ENCODE results near the gene MTSS2. TPM values are rescaled to one million over a fixed set of nuclear protein-coding genes. Genes with fewer than 3 reads are reported as not detected.

The MTSS2 gene
- polyA plus RNA-seq, 1 of the 3 experiments (the other 2 are of a cell fraction): 54.1 TPM

DNA sequence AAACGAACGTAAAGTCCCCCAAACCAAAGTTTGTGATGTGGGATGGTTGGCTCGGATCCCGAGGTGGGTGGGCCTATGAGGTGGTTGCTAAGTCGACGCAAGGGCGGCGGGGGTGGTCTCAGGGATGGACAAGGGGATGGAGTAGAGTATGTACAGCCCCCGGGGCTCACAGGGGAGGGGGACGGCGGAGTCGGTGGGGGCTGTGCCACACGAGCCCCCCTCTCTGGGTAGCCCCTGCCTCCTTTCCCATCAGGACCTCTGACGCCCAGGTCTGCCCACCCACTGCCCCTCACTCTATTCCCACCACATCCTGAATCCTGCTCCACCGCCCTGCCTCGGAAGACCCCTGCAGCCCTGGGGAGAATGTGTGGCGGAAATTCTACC is 24.3 kb downstream of the MTSS2 start:
- H3K9ac ChIP-seq: no peak overlapping the region
- no peaks in the 10 kb centered on the region for H3K9me3 ChIP-seq
- no peaks in the 10 kb centered on the region for H3F3A ChIP-seq (replicated peaks; ENCODE audit: insufficient read depth)
- peaks cover 13% of the 10 kb centered on the region for H4K20me1 ChIP-seq (ENCODE audit: insufficient read depth)
- H2AFZ ChIP-seq (ENCODE audit: low read depth): no peak overlapping the region
- peak; percentile 44 for DNase-seq
- 89% methylated on average over 17 of the region's 17 CpGs for WGBS (ENCODE audit: low lambda C conversion rate)
- TF ChIP-seq NRF1 (IDR thresholded peaks at IDR 0.05; ENCODE audit: low read depth, low read length): no peak
- TF ChIP-seq, protein P1, sequence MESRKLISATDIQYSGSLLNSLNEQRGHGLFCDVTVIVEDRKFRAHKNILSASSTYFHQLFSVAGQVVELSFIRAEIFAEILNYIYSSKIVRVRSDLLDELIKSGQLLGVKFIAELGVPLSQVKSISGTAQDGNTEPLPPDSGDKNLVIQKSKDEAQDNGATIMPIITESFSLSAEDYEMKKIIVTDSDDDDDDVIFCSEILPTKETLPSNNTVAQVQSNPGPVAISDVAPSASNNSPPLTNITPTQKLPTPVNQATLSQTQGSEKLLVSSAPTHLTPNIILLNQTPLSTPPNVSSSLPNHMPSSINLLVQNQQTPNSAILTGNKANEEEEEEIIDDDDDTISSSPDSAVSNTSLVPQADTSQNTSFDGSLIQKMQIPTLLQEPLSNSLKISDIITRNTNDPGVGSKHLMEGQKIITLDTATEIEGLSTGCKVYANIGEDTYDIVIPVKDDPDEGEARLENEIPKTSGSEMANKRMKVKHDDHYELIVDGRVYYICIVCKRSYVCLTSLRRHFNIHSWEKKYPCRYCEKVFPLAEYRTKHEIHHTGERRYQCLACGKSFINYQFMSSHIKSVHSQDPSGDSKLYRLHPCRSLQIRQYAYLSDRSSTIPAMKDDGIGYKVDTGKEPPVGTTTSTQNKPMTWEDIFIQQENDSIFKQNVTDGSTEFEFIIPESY (IDR thresholded peaks at IDR 0.05; ENCODE audit: borderline replicate concordance, low read depth): no peak
- no peak for TF ChIP-seq ELF1 (IDR thresholded peaks at IDR 0.05)
- TF ChIP-seq TAF1 (IDR thresholded peaks at IDR 0.05; ENCODE audit: borderline replicate concordance, low read depth, low read length): no peak
- TF ChIP-seq, protein P2, sequence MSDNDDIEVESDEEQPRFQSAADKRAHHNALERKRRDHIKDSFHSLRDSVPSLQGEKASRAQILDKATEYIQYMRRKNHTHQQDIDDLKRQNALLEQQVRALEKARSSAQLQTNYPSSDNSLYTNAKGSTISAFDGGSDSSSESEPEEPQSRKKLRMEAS (IDR thresholded peaks at IDR 0.05; ENCODE audit: low read depth): no peak
- no peak for TF ChIP-seq RXRA (IDR thresholded peaks at IDR 0.05; ENCODE audit: borderline replicate concordance, low read depth)
- TF ChIP-seq FOXM1 (IDR thresholded peaks at IDR 0.05; ENCODE audit: low read depth): no peak
- TF ChIP-seq, protein P3, sequence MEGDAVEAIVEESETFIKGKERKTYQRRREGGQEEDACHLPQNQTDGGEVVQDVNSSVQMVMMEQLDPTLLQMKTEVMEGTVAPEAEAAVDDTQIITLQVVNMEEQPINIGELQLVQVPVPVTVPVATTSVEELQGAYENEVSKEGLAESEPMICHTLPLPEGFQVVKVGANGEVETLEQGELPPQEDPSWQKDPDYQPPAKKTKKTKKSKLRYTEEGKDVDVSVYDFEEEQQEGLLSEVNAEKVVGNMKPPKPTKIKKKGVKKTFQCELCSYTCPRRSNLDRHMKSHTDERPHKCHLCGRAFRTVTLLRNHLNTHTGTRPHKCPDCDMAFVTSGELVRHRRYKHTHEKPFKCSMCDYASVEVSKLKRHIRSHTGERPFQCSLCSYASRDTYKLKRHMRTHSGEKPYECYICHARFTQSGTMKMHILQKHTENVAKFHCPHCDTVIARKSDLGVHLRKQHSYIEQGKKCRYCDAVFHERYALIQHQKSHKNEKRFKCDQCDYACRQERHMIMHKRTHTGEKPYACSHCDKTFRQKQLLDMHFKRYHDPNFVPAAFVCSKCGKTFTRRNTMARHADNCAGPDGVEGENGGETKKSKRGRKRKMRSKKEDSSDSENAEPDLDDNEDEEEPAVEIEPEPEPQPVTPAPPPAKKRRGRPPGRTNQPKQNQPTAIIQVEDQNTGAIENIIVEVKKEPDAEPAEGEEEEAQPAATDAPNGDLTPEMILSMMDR (IDR thresholded peaks at IDR 0.05): no peak
- TF ChIP-seq, protein P4, sequence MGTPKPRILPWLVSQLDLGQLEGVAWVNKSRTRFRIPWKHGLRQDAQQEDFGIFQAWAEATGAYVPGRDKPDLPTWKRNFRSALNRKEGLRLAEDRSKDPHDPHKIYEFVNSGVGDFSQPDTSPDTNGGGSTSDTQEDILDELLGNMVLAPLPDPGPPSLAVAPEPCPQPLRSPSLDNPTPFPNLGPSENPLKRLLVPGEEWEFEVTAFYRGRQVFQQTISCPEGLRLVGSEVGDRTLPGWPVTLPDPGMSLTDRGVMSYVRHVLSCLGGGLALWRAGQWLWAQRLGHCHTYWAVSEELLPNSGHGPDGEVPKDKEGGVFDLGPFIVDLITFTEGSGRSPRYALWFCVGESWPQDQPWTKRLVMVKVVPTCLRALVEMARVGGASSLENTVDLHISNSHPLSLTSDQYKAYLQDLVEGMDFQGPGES (IDR thresholded peaks at IDR 0.05; ENCODE audit: low read depth, low read length): no peak
- TF ChIP-seq SMC3 (IDR thresholded peaks at IDR 0.05; ENCODE audit: low read depth, low read length): no peak
- no peak for TF ChIP-seq RFX5 (IDR thresholded peaks at IDR 0.05; ENCODE audit: low read length)
- TF ChIP-seq TEAD4 (IDR thresholded peaks at IDR 0.05; ENCODE audit: borderline replicate concordance, insufficient read depth): no peak
- no peak for TF ChIP-seq RCOR1 (IDR thresholded peaks at IDR 0.05; ENCODE audit: low read length)
- TF ChIP-seq, protein P5, sequence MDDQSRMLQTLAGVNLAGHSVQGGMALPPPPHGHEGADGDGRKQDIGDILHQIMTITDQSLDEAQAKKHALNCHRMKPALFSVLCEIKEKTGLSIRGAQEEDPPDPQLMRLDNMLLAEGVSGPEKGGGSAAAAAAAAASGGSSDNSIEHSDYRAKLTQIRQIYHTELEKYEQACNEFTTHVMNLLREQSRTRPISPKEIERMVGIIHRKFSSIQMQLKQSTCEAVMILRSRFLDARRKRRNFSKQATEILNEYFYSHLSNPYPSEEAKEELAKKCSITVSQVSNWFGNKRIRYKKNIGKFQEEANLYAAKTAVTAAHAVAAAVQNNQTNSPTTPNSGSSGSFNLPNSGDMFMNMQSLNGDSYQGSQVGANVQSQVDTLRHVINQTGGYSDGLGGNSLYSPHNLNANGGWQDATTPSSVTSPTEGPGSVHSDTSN (IDR thresholded peaks at IDR 0.05): no peak
- H3K79me2 ChIP-seq (ENCODE audit: insufficient read depth): no peaks in the 10 kb centered on the region
- ChIA-PET POLR2A (interaction anchor here (0.8 kb wide), 2 partner anchors 17 to 39 kb away, joined by 3 to 4 read pairs; no protein-coding TSS in a partner anchor), CTCF (no interaction called here)
- no peak overlapping the region for H3K4me2 ChIP-seq
- H3K27ac ChIP-seq (ENCODE audit: low read depth in 2 of 2, low read length in 1 of 2): no peak overlapping the region
- no peaks in the 10 kb centered on the region for H3K27me3 ChIP-seq (ENCODE audit: insufficient read depth)
- peaks cover 12 to 29% of the 10 kb centered on the region in 2 experiments for H3K36me3 ChIP-seq (replicated peaks in 1 of 2; ENCODE audit: control insufficient read depth in 1 of 2, insufficient read depth in 2 of 2, low read length in 1 of 2)
- no peak overlapping the region for H3K4me3 ChIP-seq (ENCODE audit: low read depth in 2 of 2, low read length in 1 of 2)
- H3K9me2 ChIP-seq: no peaks in the 10 kb centered on the region
- H3K4me1 ChIP-seq (ENCODE audit: control insufficient read depth in 1 of 2, insufficient read depth in 2 of 2, low read depth in 1 of 2, low read length in 1 of 2): peaks cover 0 to 8% of the 10 kb centered on the region in 2 experiments; a peak in 1 of 4 replicates
